HepG2 (cell line): ENCODE results near the gene TEAD4. TPM values are rescaled to one million over a fixed set of nuclear protein-coding genes. Genes with fewer than 3 reads are reported as not detected.

Source experiments
- DPF2 ChIP-seq: sonication (generic); formaldehyde crosslinking; IDR thresholded peaks from 2 replicates; pipeline ENCODE4 v1.4.0; 2020; ENCODE audit warnings: mild to moderate bottlenecking, low read depth, missing genetic modification reagents, borderline replicate concordance
- ELF3 ChIP-seq: IDR thresholded peaks from 2 replicates; pipeline ENCODE4 v1.6.1; 2016; ENCODE audit warnings: missing genetic modification reagents, missing compliant biosample characterization
- FOSL2 ChIP-seq: sonication (generic); formaldehyde crosslinking; IDR thresholded peaks from 2 replicates; pipeline ENCODE4 v1.4.0; 2020; ENCODE audit warnings: missing genetic modification reagents
- FOXC1 ChIP-seq: sonication (generic); formaldehyde crosslinking; IDR thresholded peaks from 2 replicates; pipeline ENCODE4 v1.8.0; 2022; ENCODE audit warnings: mild to moderate bottlenecking, missing genetic modification reagents, borderline replicate concordance
- FOXP1 ChIP-seq, 2 experiments: fragments of 450-650 bp in 1 of 2; IDR thresholded peaks; 2 replicates each; pipeline ENCODE4 v1.6.1; 2017 to 2018; ENCODE audit warnings: antibody characterized with exemption in 1 of 2
- GABPB1 ChIP-seq: IDR thresholded peaks from 2 replicates; pipeline ENCODE4 v1.6.1; 2016; ENCODE audit warnings: mild to moderate bottlenecking, missing genetic modification reagents, moderate library complexity, missing compliant biosample characterization
- GTF2F1 ChIP-seq: fragments of 150-350 bp; IDR thresholded peaks from 2 replicates; pipeline ENCODE4 v1.6.1; 2014; ENCODE audit warnings: low read length
- JUN ChIP-seq: sonication (generic); formaldehyde crosslinking; IDR thresholded peaks from 2 replicates; pipeline ENCODE4 v1.4.0; 2020; ENCODE audit warnings: mild to moderate bottlenecking, missing genetic modification reagents
- KLF12 ChIP-seq: sonication (generic); formaldehyde crosslinking; IDR thresholded peaks from 2 replicates; pipeline ENCODE4 v1.4.0; 2020; ENCODE audit warnings: missing genetic modification reagents, borderline replicate concordance
- MAFK ChIP-seq, 2 experiments: IDR thresholded peaks in 1 of 2; conservative IDR thresholded peaks in 1 of 2; 2 replicates each; pipeline ENCODE4 v1.6.1; 2011; ENCODE audit warnings: improper control_type of control experiment in 2 of 2, low read length in 2 of 2
- PHF20 ChIP-seq: sonication (generic); formaldehyde crosslinking; IDR thresholded peaks from 2 replicates; pipeline ENCODE4 v1.5.0; 2020; ENCODE audit warnings: mild to moderate bottlenecking, missing genetic modification reagents
- SOX13 ChIP-seq, 3 experiments: fragments of 450-650 bp in 1 of 3; sonication (generic) in 1 of 3; formaldehyde crosslinking in 1 of 3; IDR thresholded peaks in 2 of 3; conservative IDR thresholded peaks in 1 of 3; 2 replicates each; pipeline versions ENCODE4 v1.5.0 to v1.6.1; 2016 to 2020; ENCODE audit warnings: antibody characterized with exemption in 1 of 3, mild to moderate bottlenecking in 1 of 3, missing compliant biosample characterization in 1 of 3, missing genetic modification reagents in 1 of 3, moderate library complexity in 1 of 3
- TEAD2 ChIP-seq: sonication (generic); formaldehyde crosslinking; IDR thresholded peaks from 2 replicates; pipeline ENCODE4 v1.9.0; 2021; ENCODE audit warnings: missing genetic modification reagents
- TEF ChIP-seq: sonication (generic); formaldehyde crosslinking; IDR thresholded peaks from 2 replicates; pipeline ENCODE4 v1.5.0; 2020; ENCODE audit warnings: missing genetic modification reagents
- U2AF1 ChIP-seq: fragments of 200-400 bp; formaldehyde crosslinking; optimal IDR thresholded peaks from 2 replicates; pipeline ENCODE3; 2017; ENCODE audit warnings: mild to moderate bottlenecking, low read depth, low read length
- XBP1 ChIP-seq: sonication (generic); formaldehyde crosslinking; IDR thresholded peaks from 2 replicates; pipeline ENCODE4 v1.5.0; 2020; ENCODE audit warnings: missing genetic modification reagents
- ZMYM3 ChIP-seq: sonication (generic); formaldehyde crosslinking; IDR thresholded peaks from 2 replicates; pipeline ENCODE4 v1.5.1; 2020; ENCODE audit warnings: mild to moderate bottlenecking, missing genetic modification reagents
- ZNF234 ChIP-seq: sonication (generic); formaldehyde crosslinking; conservative IDR thresholded peaks from 2 replicates; pipeline ENCODE4 v1.5.1; 2020; ENCODE audit warnings: mild to moderate bottlenecking, missing genetic modification reagents
- ZNF264 ChIP-seq: sonication (generic); formaldehyde crosslinking; IDR thresholded peaks from 2 replicates; pipeline ENCODE4 v1.4.0; 2020; ENCODE audit warnings: missing genetic modification reagents
- ZNF430 ChIP-seq: sonication (generic); formaldehyde crosslinking; IDR thresholded peaks from 2 replicates; pipeline ENCODE4 v1.9.0; 2021; ENCODE audit warnings: mild to moderate bottlenecking, missing genetic modification reagents
- ZNF598 ChIP-seq: sonication (generic); formaldehyde crosslinking; IDR thresholded peaks from 2 replicates; pipeline ENCODE4 v1.5.1; 2020; ENCODE audit warnings: mild to moderate bottlenecking, missing genetic modification reagents, borderline replicate concordance
- polyA plus RNA-seq, 8 experiments: library from polyadenylated mRNA; depleted of rRNA in 3 of 8; stranded (reverse) in 7 of 8; unstranded in 1 of 8; fragments of >200 nt; fragmentation: Illumina TruSeq in 4 of 8; extraction: Trizol in 4 of 8; gene quantifications; 2 replicates each; pipeline versions ENCODE4 v1.2.1 to v1.2.3, GENCODE V29; 2011 to 2016; ENCODE audit warnings: low read depth in 4 of 8, missing spikeins in 1 of 8, mixed read lengths in 1 of 8; ENCODE audit not compliant: insufficient read depth in 1 of 8
- total RNA-seq, 5 experiments: library from RNA; depleted of rRNA; stranded (reverse); fragments of >200 nt; fragmentation: Illumina TruSeq; extraction: Trizol; gene quantifications; 2 replicates each; pipeline ENCODE4 v1.2.3, GENCODE V29; 2016; ENCODE audit warnings: low read depth in 1 of 5
- TF ChIP-seq, protein P1 (sequence below): sonication (generic); formaldehyde crosslinking; IDR thresholded peaks from 2 replicates; pipeline ENCODE4 v1.4.0; 2020; ENCODE audit warnings: missing genetic modification reagents
- TF ChIP-seq, protein P2 (sequence below): sonication (generic); formaldehyde crosslinking; IDR thresholded peaks from 2 replicates; pipeline ENCODE4 v1.5.0; 2020; ENCODE audit warnings: missing genetic modification reagents
- TF ChIP-seq, protein P3 (sequence below): fragments of 450-650 bp; IDR thresholded peaks from 2 replicates; pipeline ENCODE4 v1.6.1; 2017; ENCODE audit warnings: mild to moderate bottlenecking

The TEAD4 gene
- total and polyA plus RNA-seq, 2 of the 13 experiments (the other 11 are each of a cell fraction or from before 2014, with no cell fraction given), result 45.0 to 69.4 TPM

DNA sequence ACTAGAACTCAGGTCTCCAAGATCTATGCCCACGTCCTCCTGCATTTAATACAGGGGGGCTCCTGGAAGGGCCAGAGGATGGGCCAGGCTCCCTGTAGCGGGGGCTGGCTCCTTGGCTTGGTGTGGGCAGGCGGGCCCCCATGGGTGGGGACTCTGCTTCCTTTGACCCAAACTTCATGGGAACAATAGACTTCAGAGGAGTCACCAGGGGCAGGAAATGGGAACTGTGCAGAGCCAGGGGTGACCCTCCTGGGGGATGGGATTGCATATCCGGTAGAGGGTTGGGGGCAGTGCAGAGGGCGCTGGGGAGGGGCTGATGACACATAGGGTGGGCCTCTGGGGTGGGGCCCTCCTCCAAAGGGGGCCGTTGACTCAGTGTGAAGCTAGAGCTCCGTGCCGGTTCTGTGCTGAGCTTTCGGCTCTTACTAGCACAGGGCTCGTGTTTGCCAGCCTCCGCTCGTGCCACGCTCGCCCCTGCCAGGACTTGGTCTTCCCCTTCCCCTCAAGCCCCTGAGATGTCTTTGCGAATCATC is 4.6 kb downstream of the TEAD4 start (continued):
- TF ChIP-seq, protein P1, sequence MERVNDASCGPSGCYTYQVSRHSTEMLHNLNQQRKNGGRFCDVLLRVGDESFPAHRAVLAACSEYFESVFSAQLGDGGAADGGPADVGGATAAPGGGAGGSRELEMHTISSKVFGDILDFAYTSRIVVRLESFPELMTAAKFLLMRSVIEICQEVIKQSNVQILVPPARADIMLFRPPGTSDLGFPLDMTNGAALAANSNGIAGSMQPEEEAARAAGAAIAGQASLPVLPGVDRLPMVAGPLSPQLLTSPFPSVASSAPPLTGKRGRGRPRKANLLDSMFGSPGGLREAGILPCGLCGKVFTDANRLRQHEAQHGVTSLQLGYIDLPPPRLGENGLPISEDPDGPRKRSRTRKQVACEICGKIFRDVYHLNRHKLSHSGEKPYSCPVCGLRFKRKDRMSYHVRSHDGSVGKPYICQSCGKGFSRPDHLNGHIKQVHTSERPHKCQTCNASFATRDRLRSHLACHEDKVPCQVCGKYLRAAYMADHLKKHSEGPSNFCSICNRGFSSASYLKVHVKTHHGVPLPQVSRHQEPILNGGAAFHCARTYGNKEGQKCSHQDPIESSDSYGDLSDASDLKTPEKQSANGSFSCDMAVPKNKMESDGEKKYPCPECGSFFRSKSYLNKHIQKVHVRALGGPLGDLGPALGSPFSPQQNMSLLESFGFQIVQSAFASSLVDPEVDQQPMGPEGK, result peak; percentile 83; the same call in 1 of the 2 replicates
- TF ChIP-seq ZNF234 (CRISPR knock-in tag), result no peak
- TF ChIP-seq ZNF598 (CRISPR knock-in tag), result peak; percentile 30; the same call in 1 of the 2 replicates
- TF ChIP-seq U2AF1, result no peak
- TF ChIP-seq MAFK (conservative IDR thresholded peaks at IDR 0.05 in 1 of 2, IDR thresholded peaks at IDR 0.05 in 1 of 2; ENCODE audit: low read length in 2 of 2), result no peak
- peak; percentile 54 for TF ChIP-seq DPF2 (CRISPR knock-in tag)
- TF ChIP-seq SOX13 (IDR thresholded peaks at IDR 0.05), result peak; percentile 75; the same call in 1 of the 2 replicates
- peak in 1 of 2 experiments; percentile 77; a peak in 2 of 4 replicates for TF ChIP-seq SOX13 (CRISPR knock-in tag; conservative IDR thresholded peaks at IDR 0.05 in 1 of 2, IDR thresholded peaks at IDR 0.05 in 1 of 2)
- no peak for TF ChIP-seq FOXP1 (IDR thresholded peaks at IDR 0.05)
- no peak for TF ChIP-seq FOXP1 (CRISPR knock-in tag; IDR thresholded peaks at IDR 0.05)
- TF ChIP-seq TEAD2 (CRISPR knock-in tag), result no peak
- TF ChIP-seq, protein P2, sequence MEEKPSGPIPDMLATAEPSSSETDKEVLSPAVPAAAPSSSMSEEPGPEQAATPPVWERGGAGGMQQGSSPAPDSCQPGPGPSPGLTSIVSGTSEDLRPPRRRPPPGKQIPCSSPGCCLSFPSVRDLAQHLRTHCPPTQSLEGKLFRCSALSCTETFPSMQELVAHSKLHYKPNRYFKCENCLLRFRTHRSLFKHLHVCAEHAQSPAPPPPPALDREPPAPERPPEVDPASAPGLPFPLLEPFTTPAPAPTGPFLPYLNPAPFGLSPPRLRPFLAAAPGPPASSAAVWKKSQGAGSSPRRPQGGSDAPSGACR (CRISPR knock-in tag), result no peak
- peak; percentile 48; the same call in 1 of the 2 replicates for TF ChIP-seq ZNF430
- no peak for TF ChIP-seq XBP1
- TF ChIP-seq, protein P3, sequence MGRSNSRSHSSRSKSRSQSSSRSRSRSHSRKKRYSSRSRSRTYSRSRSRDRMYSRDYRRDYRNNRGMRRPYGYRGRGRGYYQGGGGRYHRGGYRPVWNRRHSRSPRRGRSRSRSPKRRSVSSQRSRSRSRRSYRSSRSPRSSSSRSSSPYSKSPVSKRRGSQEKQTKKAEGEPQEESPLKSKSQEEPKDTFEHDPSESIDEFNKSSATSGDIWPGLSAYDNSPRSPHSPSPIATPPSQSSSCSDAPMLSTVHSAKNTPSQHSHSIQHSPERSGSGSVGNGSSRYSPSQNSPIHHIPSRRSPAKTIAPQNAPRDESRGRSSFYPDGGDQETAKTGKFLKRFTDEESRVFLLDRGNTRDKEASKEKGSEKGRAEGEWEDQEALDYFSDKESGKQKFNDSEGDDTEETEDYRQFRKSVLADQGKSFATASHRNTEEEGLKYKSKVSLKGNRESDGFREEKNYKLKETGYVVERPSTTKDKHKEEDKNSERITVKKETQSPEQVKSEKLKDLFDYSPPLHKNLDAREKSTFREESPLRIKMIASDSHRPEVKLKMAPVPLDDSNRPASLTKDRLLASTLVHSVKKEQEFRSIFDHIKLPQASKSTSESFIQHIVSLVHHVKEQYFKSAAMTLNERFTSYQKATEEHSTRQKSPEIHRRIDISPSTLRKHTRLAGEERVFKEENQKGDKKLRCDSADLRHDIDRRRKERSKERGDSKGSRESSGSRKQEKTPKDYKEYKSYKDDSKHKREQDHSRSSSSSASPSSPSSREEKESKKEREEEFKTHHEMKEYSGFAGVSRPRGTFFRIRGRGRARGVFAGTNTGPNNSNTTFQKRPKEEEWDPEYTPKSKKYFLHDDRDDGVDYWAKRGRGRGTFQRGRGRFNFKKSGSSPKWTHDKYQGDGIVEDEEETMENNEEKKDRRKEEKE, result no peak
- no peak for TF ChIP-seq ZMYM3 (CRISPR knock-in tag)
- TF ChIP-seq ELF3 (CRISPR knock-in tag), result 0 out of 2 replicates have a peak, but pooled peaks have one; percentile 27
- 0 out of 2 replicates have a peak, but pooled peaks have one; percentile 13 for TF ChIP-seq JUN (CRISPR knock-in tag)
- no peak for TF ChIP-seq FOXC1 (CRISPR knock-in tag)
- TF ChIP-seq TEF (CRISPR knock-in tag), result no peak
- TF ChIP-seq GABPB1 (CRISPR knock-in tag), result peak; percentile 68
- peak; percentile 28; the same call in 1 of the 2 replicates for TF ChIP-seq KLF12 (CRISPR knock-in tag)
- TF ChIP-seq ZNF264 (CRISPR knock-in tag), result no peak
- peak; percentile 84 for TF ChIP-seq FOSL2
- TF ChIP-seq GTF2F1, result no peak
- TF ChIP-seq PHF20 (CRISPR knock-in tag), result 0 out of 2 replicates have a peak, but pooled peaks have one; percentile 24
